Measurements from ENCODE around the gene LRRC25. TPM values are rescaled to one million over a fixed set of nuclear protein-coding genes. Genes with fewer than 3 reads are reported as not detected.

Gene LRRC25
- total and polyA plus RNA-seq, 2 donors (not counting 1 experiment from before 2014, with no cell fraction given) = 0.10 to 1.2 TPM

GRCh38 chr19:18388100-18388959, 9.1 kb downstream of the LRRC25 start:
- peaks cover 5% of the 10 kb centered on the region for H3K4me1 ChIP-seq (ENCODE audit: control insufficient read depth, extremely low read depth, insufficient read depth, low read length)
- no peak overlapping the region for H2AFZ ChIP-seq (ENCODE audit: low read length)
- peak; percentile 50 to 54 for DNase-seq (ENCODE audit: low read depth in 2 of 2)
- H3K36me3 ChIP-seq (ENCODE audit: control insufficient read depth, insufficient read depth, low read length) = peaks cover 2% of the 10 kb centered on the region
- peak; percentile 71 to 84 for TF ChIP-seq CTCF (conservative IDR thresholded peaks at IDR 0.05 in 1 of 2, IDR thresholded peaks at IDR 0.05 in 1 of 2; ENCODE audit: low read depth in 1 of 2, low read length in 2 of 2)
- no peak for TF ChIP-seq EZH2 (IDR thresholded peaks at IDR 0.05; ENCODE audit: low read length, missing control alignments)
- H3K4me3 ChIP-seq (replicated peaks in 1 of 4; ENCODE audit: control extremely low read depth in 1 of 4, insufficient read depth in 1 of 4, low read depth in 3 of 4, low read length in 4 of 4) = peak overlapping the region; percentile 59 to 96 (median 80)
- peaks cover 2% of the 10 kb centered on the region for H3K27me3 ChIP-seq (ENCODE audit: control insufficient read depth, insufficient read depth, low read length)
- peaks cover 4% of the 10 kb centered on the region for H3K79me2 ChIP-seq (ENCODE audit: control insufficient read depth, insufficient read depth, low read length)
- no peaks in the 10 kb centered on the region for H3K9me3 ChIP-seq (ENCODE audit: control insufficient read depth, insufficient read depth, low read depth, low read length)
- peak overlapping the region; percentile 43 for H3K9ac ChIP-seq (ENCODE audit: insufficient read depth, low read length)
- H3K4me2 ChIP-seq (ENCODE audit: extremely low read depth, insufficient read depth, low read length) = peak overlapping the region; percentile 79
- no peak overlapping the region for H3K27ac ChIP-seq (ENCODE audit: insufficient read depth, low read length)
- no peaks in the 10 kb centered on the region for H4K20me1 ChIP-seq (ENCODE audit: control insufficient read depth, extremely low read depth, insufficient read depth, low read length)

- Histone ChIP-seq H4K20me1 (ENCODE audit: control insufficient read depth, extremely low read depth, insufficient read depth, low read length) (no peaks in the 10 kb centered on the region), H3K4me3 (replicated peaks in 1 of 4; ENCODE audit: control extremely low read depth in 1 of 4, insufficient read depth in 1 of 4, low read depth in 3 of 4, low read length in 4 of 4) (peak overlapping the region; percentile 59 to 96 (median 80)), H3K27me3 (ENCODE audit: control insufficient read depth, insufficient read depth, low read length) (peaks cover 2% of the 10 kb centered on the region), H3K27ac (ENCODE audit: insufficient read depth, low read length) (peak overlapping the region; percentile 10), H3K4me1 (ENCODE audit: control insufficient read depth, extremely low read depth, insufficient read depth, low read length) (peaks cover 5% of the 10 kb centered on the region), H3K9me3 (ENCODE audit: control insufficient read depth, insufficient read depth, low read depth, low read length) (no peaks in the 10 kb centered on the region), H3K9ac (ENCODE audit: insufficient read depth, low read length) (peak overlapping the region; percentile 59), H3K4me2 (ENCODE audit: extremely low read depth, insufficient read depth, low read length) (peak overlapping the region; percentile 83), H3K36me3 (ENCODE audit: control insufficient read depth, insufficient read depth, low read length) (peaks cover 2% of the 10 kb centered on the region), H2AFZ (ENCODE audit: low read length) (no peak overlapping the region), H3K79me2 (ENCODE audit: control insufficient read depth, insufficient read depth, low read length) (peaks cover 4% of the 10 kb centered on the region)
- TF ChIP-seq EZH2 (IDR thresholded peaks at IDR 0.05; ENCODE audit: low read length, missing control alignments) = no peak
- TF ChIP-seq CTCF (conservative IDR thresholded peaks at IDR 0.05 in 1 of 2, IDR thresholded peaks at IDR 0.05 in 1 of 2; ENCODE audit: low read depth in 1 of 2, low read length in 2 of 2) = no peak
- DNase-seq (ENCODE audit: low read depth in 2 of 2) = peak in 1 of 2 donors; percentile 89
These were observed 10.7 kb downstream of the LRRC25 start for GRCh38 chr19:18386543-18387271.
